ENCODE measurements around the gene TMEM87A.
A peak's percentile ranks its signal among the peaks of the same experiment; 100 is the strongest.

The TMEM87A gene

GRCh38 chr15:42182961-42183360, 90.3 kb downstream of the TMEM87A start:
- Mint-ChIP-seq H3K9me3 (no peaks in the 10 kb centered on the region), H3K27ac (no peak overlapping the region), H3K4me1 (peaks cover 6% of the 10 kb centered on the region), H3K36me3 (peaks cover 49% of the 10 kb centered on the region), H3K27me3 (no peaks in the 10 kb centered on the region), H3K4me3 (no peak overlapping the region)
- DNase-seq (ENCODE audit: low spot score in 2 of 2), result no peak
- ATAC-seq (ENCODE audit: low read depth), result no peak

GRCh38 chr15:42182328-42182886, 90.8 kb downstream of the TMEM87A start:
- Mint-ChIP-seq H3K4me1 (peaks cover 6% of the 10 kb centered on the region), H3K4me3 (no peak overlapping the region), H3K27ac (no peak overlapping the region), H3K36me3 (peaks cover 48% of the 10 kb centered on the region), H3K9me3 (no peaks in the 10 kb centered on the region), H3K27me3 (no peaks in the 10 kb centered on the region)
- ATAC-seq (ENCODE audit: low read depth), result no peak
- no peak for DNase-seq (ENCODE audit: low spot score in 2 of 2)

- Mint-ChIP-seq H3K27ac (peak overlapping the region; percentile 24), H3K36me3 (peaks cover 50% of the 10 kb centered on the region), H3K9me3 (no peaks in the 10 kb centered on the region), H3K4me1 (no peaks in the 10 kb centered on the region), H3K27me3 (no peaks in the 10 kb centered on the region), H3K4me3 (no peak overlapping the region)
- DNase-seq (ENCODE audit: low spot score in 2 of 2), result no peak
- no peak for ATAC-seq (ENCODE audit: low read depth)
These were observed 95.2 kb downstream of the TMEM87A start for GRCh38 chr15:42178056-42178455.

- DNase-seq (ENCODE audit: low spot score in 2 of 2) (no peak), ATAC-seq (ENCODE audit: low read depth) (no peak)
- Mint-ChIP-seq H3K27ac (peak overlapping the region; percentile 69), H3K27me3 (no peaks in the 10 kb centered on the region), H3K9me3 (no peaks in the 10 kb centered on the region), H3K36me3 (peaks cover 49% of the 10 kb centered on the region), H3K4me3 (no peak overlapping the region), H3K4me1 (peaks cover 7% of the 10 kb centered on the region)
These were observed 97.6 kb downstream of the TMEM87A start for GRCh38 chr15:42175671-42176070.

- no peak for DNase-seq (ENCODE audit: low spot score in 2 of 2)
- Mint-ChIP-seq H3K4me1 (peaks cover 7% of the 10 kb centered on the region), H3K36me3 (peaks cover 47% of the 10 kb centered on the region), H3K9me3 (no peaks in the 10 kb centered on the region), H3K27ac (peak overlapping the region; percentile 0), H3K27me3 (no peaks in the 10 kb centered on the region), H3K4me3 (no peak overlapping the region)
- ATAC-seq (ENCODE audit: low read depth), result no peak
These were observed 100.8 kb downstream of the TMEM87A start for GRCh38 chr15:42172475-42172874.

GRCh38 chr15:42171795-42172194, 101.4 kb downstream of the TMEM87A start:
- H3K27me3 Mint-ChIP-seq, result no peaks in the 10 kb centered on the region
- ATAC-seq (ENCODE audit: low read depth) (no peak), DNase-seq (ENCODE audit: low spot score in 2 of 2) (no peak)
- peaks cover 7% of the 10 kb centered on the region for H3K4me1 Mint-ChIP-seq
- peaks cover 53% of the 10 kb centered on the region for H3K36me3 Mint-ChIP-seq
- H3K9me3 Mint-ChIP-seq, result no peaks in the 10 kb centered on the region
- H3K27ac Mint-ChIP-seq, result no peak overlapping the region
- H3K4me3 Mint-ChIP-seq, result no peak overlapping the region

- DNase-seq (ENCODE audit: low spot score in 2 of 2), result no peak
- H3K9me3 Mint-ChIP-seq, result no peaks in the 10 kb centered on the region
- peak; percentile 74 for ATAC-seq (ENCODE audit: low read depth)
- H3K4me1 Mint-ChIP-seq, result peaks cover 7% of the 10 kb centered on the region
- no peak overlapping the region for H3K4me3 Mint-ChIP-seq
- no peaks in the 10 kb centered on the region for H3K27me3 Mint-ChIP-seq
- no peak overlapping the region for H3K27ac Mint-ChIP-seq
- peaks cover 51% of the 10 kb centered on the region for H3K36me3 Mint-ChIP-seq
These were observed 102.1 kb downstream of the TMEM87A start for GRCh38 chr15:42171122-42171521.

- no peak for ATAC-seq (ENCODE audit: low read depth)
- peaks cover 39% of the 10 kb centered on the region for H3K36me3 Mint-ChIP-seq
These were observed 106.8 kb downstream of the TMEM87A start for GRCh38 chr15:42166225-42166940.

GRCh38 chr15:42165106-42165505, 108.1 kb downstream of the TMEM87A start:
- no peak overlapping the region for H3K4me3 Mint-ChIP-seq
- no peaks in the 10 kb centered on the region for H3K4me1 Mint-ChIP-seq
- ATAC-seq (ENCODE audit: low read depth) (no peak), DNase-seq (ENCODE audit: low spot score in 2 of 2) (no peak)
- H3K36me3 Mint-ChIP-seq, result peaks cover 41% of the 10 kb centered on the region
- H3K9me3 Mint-ChIP-seq, result no peaks in the 10 kb centered on the region
- H3K27ac Mint-ChIP-seq, result no peak overlapping the region
- no peaks in the 10 kb centered on the region for H3K27me3 Mint-ChIP-seq

More at GRCh38 chr15:42166225-42166940, 106.8 kb downstream of the TMEM87A start:
- Mint-ChIP-seq H3K9me3 (no peaks in the 10 kb centered on the region), H3K27me3 (no peaks in the 10 kb centered on the region), H3K4me1 (peaks cover under 1% of the 10 kb centered on the region), H3K4me3 (no peak overlapping the region), H3K27ac (no peak overlapping the region)
- no peak for DNase-seq (ENCODE audit: low spot score in 2 of 2)

GRCh38 chr15:42163947-42164550, 109.2 kb downstream of the TMEM87A start:
- Mint-ChIP-seq H3K9me3 (no peaks in the 10 kb centered on the region), H3K36me3 (peaks cover 45% of the 10 kb centered on the region), H3K4me1 (no peaks in the 10 kb centered on the region), H3K27me3 (no peaks in the 10 kb centered on the region), H3K4me3 (no peak overlapping the region), H3K27ac (no peak overlapping the region)
- ATAC-seq (ENCODE audit: low read depth) (no peak), DNase-seq (ENCODE audit: low spot score in 2 of 2) (no peak)

GRCh38 chr15:42163291-42163690, 109.9 kb downstream of the TMEM87A start:
- H3K27me3 Mint-ChIP-seq, result no peaks in the 10 kb centered on the region
- H3K4me1 Mint-ChIP-seq, result no peaks in the 10 kb centered on the region
- no peak overlapping the region for H3K4me3 Mint-ChIP-seq
- DNase-seq (ENCODE audit: low spot score in 2 of 2) (no peak), ATAC-seq (ENCODE audit: low read depth) (no peak)
- H3K9me3 Mint-ChIP-seq, result no peaks in the 10 kb centered on the region
- no peak overlapping the region for H3K27ac Mint-ChIP-seq
- peaks cover 46% of the 10 kb centered on the region for H3K36me3 Mint-ChIP-seq

Data from memory B cell (primary cell).